ENCODE measurements around the gene ARHGAP6.

ARHGAP6 gene

GRCh38 chrX:11293113-11293512, 372.6 kb downstream of the ARHGAP6 start, which contains the start of gene AMELX:
Gene AMELX (plus strand): TSS chrX:11293413. CDS start chrX:11294789, 1,376 bp downstream.
- Histone ChIP-seq H3K36me3 (ENCODE audit: control insufficient read depth, insufficient read depth, low read length) (no peaks in the 10 kb centered on the region), H3K4me3 (replicated peaks; ENCODE audit: low read depth, low read length) (no peak within 1 kb of the TSS), H3K27me3 (replicated peaks; ENCODE audit: control insufficient read depth, insufficient read depth, low read length) (no peaks in the 10 kb centered on the region; the same call in 1 of the 2 replicates)
- no peak for TF ChIP-seq CTCF (IDR thresholded peaks at IDR 0.05; ENCODE audit: insufficient read depth, low read length, poor library complexity, severe bottlenecking)
- DNase-seq (ENCODE audit: extremely low read depth, insufficient read length) = no peak

- H3K36me3 ChIP-seq (ENCODE audit: control insufficient read depth, insufficient read depth, low read length) = no peaks in the 10 kb centered on the region
- TF ChIP-seq CTCF (IDR thresholded peaks at IDR 0.05; ENCODE audit: insufficient read depth, low read length, poor library complexity, severe bottlenecking) = no peak
- H3K4me3 ChIP-seq (replicated peaks; ENCODE audit: low read depth, low read length) = no peak overlapping the region
- no peaks in the 10 kb centered on the region; the same call in 1 of the 2 replicates for H3K27me3 ChIP-seq (replicated peaks; ENCODE audit: control insufficient read depth, insufficient read depth, low read length)
- DNase-seq (ENCODE audit: extremely low read depth, insufficient read length) = no peak
Measured at GRCh38 chrX:11290416-11291102, 375.2 kb downstream of the ARHGAP6 start.

- no peak for DNase-seq (ENCODE audit: extremely low read depth, insufficient read length)
- TF ChIP-seq CTCF (IDR thresholded peaks at IDR 0.05; ENCODE audit: insufficient read depth, low read length, poor library complexity, severe bottlenecking) = no peak
- H3K36me3 ChIP-seq (ENCODE audit: control insufficient read depth, insufficient read depth, low read length) = no peaks in the 10 kb centered on the region
- no peak overlapping the region for H3K4me3 ChIP-seq (replicated peaks; ENCODE audit: low read depth, low read length)
- H3K27me3 ChIP-seq (replicated peaks; ENCODE audit: control insufficient read depth, insufficient read depth, low read length) = no peaks in the 10 kb centered on the region
Measured at GRCh38 chrX:11287505-11287904, 378.2 kb downstream of the ARHGAP6 start.

- TF ChIP-seq CTCF (IDR thresholded peaks at IDR 0.05; ENCODE audit: insufficient read depth, low read length, poor library complexity, severe bottlenecking) = no peak
- H3K36me3 ChIP-seq (ENCODE audit: control insufficient read depth, insufficient read depth, low read length) = no peaks in the 10 kb centered on the region
- DNase-seq (ENCODE audit: extremely low read depth, insufficient read length) = no peak
- H3K27me3 ChIP-seq (replicated peaks; ENCODE audit: control insufficient read depth, insufficient read depth, low read length) = no peaks in the 10 kb centered on the region
- no peak overlapping the region for H3K4me3 ChIP-seq (replicated peaks; ENCODE audit: low read depth, low read length)
Measured at GRCh38 chrX:11285651-11286050, 380.1 kb downstream of the ARHGAP6 start.

GRCh38 chrX:11282043-11282442, 383.7 kb downstream of the ARHGAP6 start:
- H3K4me3 ChIP-seq (replicated peaks; ENCODE audit: low read depth, low read length) = no peak overlapping the region
- TF ChIP-seq CTCF (IDR thresholded peaks at IDR 0.05; ENCODE audit: insufficient read depth, low read length, poor library complexity, severe bottlenecking) = no peak
- DNase-seq (ENCODE audit: extremely low read depth, insufficient read length) = no peak
- no peaks in the 10 kb centered on the region for H3K27me3 ChIP-seq (replicated peaks; ENCODE audit: control insufficient read depth, insufficient read depth, low read length)
- no peaks in the 10 kb centered on the region for H3K36me3 ChIP-seq (ENCODE audit: control insufficient read depth, insufficient read depth, low read length)

Data from GM06990 (cell line).